Measurements from ENCODE around the gene MLLT10. TPM values are rescaled to one million over a fixed set of nuclear protein-coding genes. Genes with fewer than 3 reads are reported as not detected.
A peak's percentile ranks its signal among the peaks of the same experiment; 100 is the strongest.

Gene MLLT10
- total and polyA plus RNA-seq, 2 of the 8 experiments (the other 6 are each of a cell fraction or from before 2014, with no cell fraction given), result 53.1 to 62.1 TPM

DNA sequence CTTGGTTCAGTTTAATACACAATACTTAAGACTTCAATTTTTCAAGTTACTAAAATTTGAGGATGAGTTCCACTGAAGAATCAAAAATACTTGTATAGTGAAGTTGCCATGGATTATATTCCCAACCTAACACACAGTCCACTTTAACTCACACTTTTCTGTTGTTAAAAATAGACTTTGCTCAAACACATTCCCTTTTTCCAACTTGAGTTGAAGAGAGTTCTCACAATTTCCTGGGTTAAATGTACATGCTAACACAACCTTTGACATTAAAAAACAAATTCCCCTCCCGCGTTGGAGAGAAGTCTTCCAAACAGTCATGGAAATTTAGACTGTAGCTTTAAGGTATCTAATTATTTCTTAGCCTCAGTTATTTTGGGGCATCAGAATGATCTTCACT lies 35.7 kb upstream of the MLLT10 start:
- H4K5ac ChIP-seq (ENCODE audit: insufficient read length, low read depth, low read length), result no peak overlapping the region
- ChIA-PET POLR2A (ENCODE audit: partially characterized antibody) (interaction anchor here (1.0 to 12.9 kb wide), 4 partner anchors 11 to 205 kb away, joined by 3 to 322 read pairs (median 76); partner anchors contain the start of genes MLLT10 and SKIDA1), CTCF (ENCODE audit: partially characterized antibody) (interaction anchor here (0.6 to 6.2 kb wide), 7 partner anchors 10 to 819 kb away, joined by 3 to 46 read pairs (median 6); no protein-coding TSS in a partner anchor)
- H2AFZ ChIP-seq (ENCODE audit: low read length), result no peak overlapping the region
- no peak for FAIRE-seq
- no peak overlapping the region for H4K8ac ChIP-seq (ENCODE audit: extremely low read depth, insufficient read depth, low read length)
- H3K18ac ChIP-seq (ENCODE audit: extremely low read depth, low read length), result no peak overlapping the region
- DNase-seq (ENCODE audit: low read depth in 1 of 2, low spot score in 2 of 2), result no peak
- no peaks in the 10 kb centered on the region for H3K9me3 ChIP-seq (ENCODE audit: insufficient read depth in 2 of 2, low read depth in 1 of 2, low read length in 1 of 2)
- H3K79me1 ChIP-seq (ENCODE audit: low read depth, low read length), result no peaks in the 10 kb centered on the region
- H2BK20ac ChIP-seq (ENCODE audit: low read length), result no peak overlapping the region
- no peak overlapping the region for H3K9ac ChIP-seq (replicated peaks in 1 of 4; ENCODE audit: extremely low read depth in 1 of 4, low read depth in 3 of 4, low read length in 3 of 4)
- no peak overlapping the region for H3K56ac ChIP-seq (replicated peaks; ENCODE audit: insufficient read length, low read depth, low read length)
- H3K36me3 ChIP-seq (ENCODE audit: control insufficient read depth in 2 of 4, insufficient read depth in 4 of 4, low read length in 3 of 4), result no peaks in the 10 kb centered on the region
- no peak overlapping the region for H3K23ac ChIP-seq (ENCODE audit: insufficient read length)
- H4K91ac ChIP-seq (replicated peaks; ENCODE audit: insufficient read length, low read length), result no peak overlapping the region
- WGBS, 2 experiments (ENCODE audit: extremely low coverage in 1 of 2, insufficient coverage in 1 of 2, insufficient read length in 1 of 2, insufficient replicate concordance in 2 of 2, low coverage in 1 of 2, low lambda C conversion rate in 2 of 2, missing lambda C conversion rate in 1 of 2), result 10% methylated on average over 2 of the region's 2 CpGs; no CpG with 5 or more reads in 1 of the 2 experiments
- H2AK5ac ChIP-seq (ENCODE audit: low read depth, low read length), result no peak overlapping the region
- H3K27me3 ChIP-seq (replicated peaks in 1 of 4; ENCODE audit: control insufficient read depth in 3 of 4, extremely low read depth in 1 of 4, insufficient read depth in 3 of 4, low read length in 3 of 4), result peaks cover 5 to 24% (median 15%) of the 10 kb centered on the region in 4 experiments; a peak in 6 of 7 replicates
- no peak overlapping the region for H3K14ac ChIP-seq (ENCODE audit: insufficient read length)
- H3K27ac ChIP-seq (ENCODE audit: low read depth, low read length), result no peak overlapping the region
- peaks cover 0 to 27% of the 10 kb centered on the region in 2 experiments; a peak in 1 of 4 replicates for H3K79me2 ChIP-seq (ENCODE audit: control insufficient read depth in 1 of 2, insufficient read depth in 2 of 2, low read length in 2 of 2)
- TF ChIP-seq ASH2L (IDR thresholded peaks at IDR 0.05; ENCODE audit: low read length) (no peak), TCF12 (IDR thresholded peaks at IDR 0.05; ENCODE audit: low read depth, low read length) (no peak), TBP (IDR thresholded peaks at IDR 0.05; ENCODE audit: low read depth, low read length) (no peak), CBX8 (IDR thresholded peaks at IDR 0.05; ENCODE audit: borderline replicate concordance, low read depth, low read length) (0 out of 2 replicates have a peak, but pooled peaks have one; percentile 26), HDAC2 (IDR thresholded peaks at IDR 0.05; ENCODE audit: borderline replicate concordance in 1 of 2, low read depth in 2 of 2, low read length in 2 of 2) (no peak)
- no peak overlapping the region; a peak in 1 of 4 replicates for H3K4me2 ChIP-seq (ENCODE audit: insufficient read depth in 1 of 2, low read depth in 2 of 2, low read length in 2 of 2)
- no peak overlapping the region for H3K4ac ChIP-seq (replicated peaks; ENCODE audit: insufficient read length, low read depth, low read length)
- no peak overlapping the region for H2BK5ac ChIP-seq (ENCODE audit: low read depth, low read length)
- H3K4me1 ChIP-seq (replicated peaks in 1 of 4; ENCODE audit: control insufficient read depth in 3 of 4, insufficient read depth in 4 of 4, low read length in 3 of 4), result peaks cover 16 to 45% (median 30%) of the 10 kb centered on the region in 4 experiments
- H2BK15ac ChIP-seq (ENCODE audit: low read length), result no peak overlapping the region
- H2BK120ac ChIP-seq (replicated peaks; ENCODE audit: low read depth, low read length), result no peak overlapping the region
- peaks cover 33% of the 10 kb centered on the region; the same call in 1 of the 2 replicates for H3K23me2 ChIP-seq (ENCODE audit: low read depth, low read length)
- no peak overlapping the region for H2BK12ac ChIP-seq (ENCODE audit: low read depth, low read length)
- no peaks in the 10 kb centered on the region for H4K20me1 ChIP-seq (replicated peaks in 1 of 2; ENCODE audit: control insufficient read depth in 1 of 2, insufficient read depth in 2 of 2, low read length in 2 of 2)
- H3K4me3 ChIP-seq (ENCODE audit: extremely low read depth in 1 of 4, insufficient read depth in 2 of 4, low read depth in 3 of 4, low read length in 4 of 4), result peak overlapping the region in 1 of 4 experiments; percentile 73; a peak in 1 of 8 replicates
